LNCAP (cell line): ENCODE measurements around the gene ARHGAP15.

Source experiments
- TF ChIP-seq, protein P1 (sequence below): fragments of 450-650 bp; IDR thresholded peaks from 2 replicates; pipeline ENCODE4 v1.5.1; 2017; ENCODE audit warnings: mild to moderate bottlenecking

Gene ARHGAP15

DNA sequence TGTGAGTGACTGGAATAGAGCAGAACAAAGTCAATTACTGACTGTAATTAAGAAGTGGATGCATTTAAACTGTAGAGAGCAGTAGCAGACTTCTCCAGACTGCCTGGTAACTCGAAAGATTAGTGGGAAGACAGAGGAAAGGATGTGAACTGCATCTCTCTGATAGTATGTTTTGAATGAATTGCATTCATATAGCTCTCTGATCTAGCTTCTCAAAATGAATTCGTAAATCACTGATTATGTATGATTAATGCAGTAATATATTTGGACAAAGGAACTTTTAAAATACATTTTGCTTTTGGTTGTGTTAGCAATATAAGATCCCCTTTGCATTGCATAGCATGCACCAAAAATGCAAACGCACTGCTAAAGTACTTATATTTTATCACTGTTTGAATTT, 304.0 kb downstream of the ARHGAP15 start:
- TF ChIP-seq, protein P1, sequence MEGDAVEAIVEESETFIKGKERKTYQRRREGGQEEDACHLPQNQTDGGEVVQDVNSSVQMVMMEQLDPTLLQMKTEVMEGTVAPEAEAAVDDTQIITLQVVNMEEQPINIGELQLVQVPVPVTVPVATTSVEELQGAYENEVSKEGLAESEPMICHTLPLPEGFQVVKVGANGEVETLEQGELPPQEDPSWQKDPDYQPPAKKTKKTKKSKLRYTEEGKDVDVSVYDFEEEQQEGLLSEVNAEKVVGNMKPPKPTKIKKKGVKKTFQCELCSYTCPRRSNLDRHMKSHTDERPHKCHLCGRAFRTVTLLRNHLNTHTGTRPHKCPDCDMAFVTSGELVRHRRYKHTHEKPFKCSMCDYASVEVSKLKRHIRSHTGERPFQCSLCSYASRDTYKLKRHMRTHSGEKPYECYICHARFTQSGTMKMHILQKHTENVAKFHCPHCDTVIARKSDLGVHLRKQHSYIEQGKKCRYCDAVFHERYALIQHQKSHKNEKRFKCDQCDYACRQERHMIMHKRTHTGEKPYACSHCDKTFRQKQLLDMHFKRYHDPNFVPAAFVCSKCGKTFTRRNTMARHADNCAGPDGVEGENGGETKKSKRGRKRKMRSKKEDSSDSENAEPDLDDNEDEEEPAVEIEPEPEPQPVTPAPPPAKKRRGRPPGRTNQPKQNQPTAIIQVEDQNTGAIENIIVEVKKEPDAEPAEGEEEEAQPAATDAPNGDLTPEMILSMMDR = 0 out of 2 replicates have a peak, but pooled peaks have one; percentile 10

DNA sequence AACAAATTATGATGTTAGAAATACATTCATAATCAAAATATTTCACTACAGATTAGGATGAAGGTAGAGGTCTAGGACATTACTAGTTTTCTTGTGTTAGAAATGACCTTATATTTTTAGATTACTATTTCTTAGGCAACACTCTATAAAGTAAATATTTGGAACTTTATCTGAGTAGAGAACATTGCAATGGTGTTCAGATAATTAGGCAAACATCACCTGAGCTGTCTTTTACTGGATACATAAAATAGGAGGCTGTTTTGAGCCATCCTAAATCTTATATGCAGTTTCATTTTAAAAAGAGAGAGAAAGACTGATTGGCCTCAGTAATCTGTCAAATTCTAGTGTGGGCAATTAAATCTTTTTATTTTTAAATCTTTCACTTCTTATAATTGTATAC, 304.6 kb downstream of the ARHGAP15 start:
- TF ChIP-seq, protein P1 = no peak

DNA sequence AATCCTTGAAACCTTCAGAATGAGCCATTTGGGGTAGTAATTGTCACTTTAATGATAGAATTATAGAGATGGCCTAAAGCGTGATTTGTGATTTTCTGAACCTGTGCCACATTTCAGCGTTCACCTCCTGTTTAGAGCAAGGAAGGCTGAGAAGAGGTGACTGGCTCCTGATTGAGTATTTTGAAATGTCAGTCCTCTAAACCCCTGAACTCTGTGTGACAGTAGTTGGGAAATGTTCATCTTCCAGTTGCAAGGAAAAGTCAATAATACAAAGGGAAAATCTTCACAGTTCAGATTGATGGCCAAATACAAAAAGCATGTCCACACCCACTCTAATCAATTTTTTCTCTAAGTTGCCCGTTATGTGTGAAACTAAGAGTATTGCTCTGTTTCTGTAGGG, 305.2 kb downstream of the ARHGAP15 start:
- TF ChIP-seq, protein P1 = no peak

DNA sequence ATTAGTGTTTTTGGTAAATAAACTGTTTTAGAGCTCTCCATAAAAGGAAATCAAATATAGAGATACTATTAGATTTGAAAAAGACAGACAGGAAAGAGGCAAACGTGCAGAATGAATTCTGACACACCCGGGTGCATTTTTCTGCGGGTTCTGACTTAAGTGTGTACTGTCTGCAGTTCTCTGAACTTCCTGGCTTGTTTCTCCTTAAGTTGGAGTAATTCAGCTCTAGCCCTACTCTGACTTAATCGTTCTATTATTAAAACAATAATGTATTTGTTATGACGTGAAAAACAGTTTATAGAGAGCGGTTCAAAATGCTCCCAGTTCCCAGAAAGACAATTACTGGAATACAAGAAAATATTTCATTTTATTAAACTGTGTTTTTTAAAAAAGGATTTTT, 305.9 kb downstream of the ARHGAP15 start:
- TF ChIP-seq, protein P1 = no peak

DNA sequence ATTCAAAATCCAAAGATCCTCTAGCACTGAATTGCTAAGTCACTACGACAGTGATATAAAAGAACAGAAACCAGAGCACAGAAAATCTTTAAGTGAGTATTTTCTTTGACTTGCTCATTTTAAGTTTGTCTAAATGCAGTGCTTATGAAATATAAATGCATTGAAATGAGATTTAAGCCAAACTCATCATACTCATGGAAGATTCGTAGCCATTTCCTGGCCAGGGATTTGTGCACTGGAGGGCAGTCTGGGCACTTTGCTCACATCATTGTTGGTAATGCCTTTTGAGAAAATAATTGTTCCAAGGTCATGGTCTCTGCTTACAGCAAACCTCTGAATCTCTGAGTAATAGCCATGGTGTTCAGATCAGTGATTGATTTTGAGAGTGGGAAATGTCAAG, 307.7 kb downstream of the ARHGAP15 start:
- TF ChIP-seq, protein P1 = no peak

DNA sequence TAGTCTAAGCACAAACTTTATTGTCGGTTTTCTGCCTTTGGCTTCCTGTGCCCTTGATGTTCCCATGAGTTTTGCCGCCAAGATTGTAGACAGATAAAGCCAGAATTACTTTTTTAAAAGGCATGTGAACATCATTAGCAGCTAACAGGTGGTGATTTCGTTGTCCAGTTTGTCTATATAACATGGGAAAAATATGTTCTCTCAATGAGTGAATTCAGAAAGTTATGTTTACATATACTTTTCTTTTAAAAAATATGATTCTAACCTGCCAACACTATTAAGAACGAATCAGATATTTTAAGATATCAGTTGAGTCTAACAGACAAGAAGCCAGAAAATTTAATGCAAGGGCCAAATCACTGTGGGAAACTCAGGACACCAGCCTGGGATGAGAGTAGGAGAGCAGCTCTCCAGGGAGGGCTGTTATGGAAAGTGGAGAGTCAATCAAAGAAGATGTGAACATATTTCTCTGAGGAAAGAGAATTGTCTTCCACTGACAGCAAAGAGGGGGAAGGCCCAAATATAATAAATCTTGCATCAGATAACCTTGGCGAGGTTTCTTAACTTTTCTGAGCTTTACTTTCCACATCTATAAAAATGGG, 311.3 kb downstream of the ARHGAP15 start:
- TF ChIP-seq, protein P1 = no peak

DNA sequence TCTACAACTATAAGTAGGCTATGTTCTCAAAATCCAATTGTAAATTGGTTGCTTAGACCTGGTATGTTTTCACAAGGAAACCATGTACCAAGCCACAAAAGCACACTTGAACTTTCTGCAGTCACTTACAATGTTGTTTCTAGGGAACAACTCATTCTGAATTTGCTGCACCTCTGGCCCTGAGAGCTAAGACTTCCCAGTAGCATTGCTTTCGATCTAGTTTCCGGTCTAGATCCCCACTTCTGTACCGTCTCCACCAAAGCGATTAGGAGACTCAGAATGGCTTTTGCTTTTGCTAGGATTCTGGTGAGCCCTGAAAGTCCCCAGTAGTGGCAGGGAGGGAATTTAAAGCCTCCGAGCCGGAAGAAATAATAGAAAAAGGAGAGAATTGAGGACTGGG, 313.0 kb downstream of the ARHGAP15 start:
- TF ChIP-seq, protein P1 = no peak
